ENCODE measurements around the gene MYOZ3. TPM values are rescaled to one million over a fixed set of nuclear protein-coding genes. Genes with fewer than 3 reads are reported as not detected.

Gene MYOZ3
- total RNA-seq, 2 donors from 2014 or later: 0.09 to 0.49 TPM

- Mint-ChIP-seq H3K9me3 (no peaks in the 10 kb centered on the region), H3K36me3 (no peaks in the 10 kb centered on the region), H3K27ac (no peak overlapping the region)
- DNase-seq (ENCODE audit: low spot score in 2 of 2) (no peak), ATAC-seq (no peak)
Observed at GRCh38 chr5:150662731-150663516, 1.9 kb downstream of the MYOZ3 start.

DNA sequence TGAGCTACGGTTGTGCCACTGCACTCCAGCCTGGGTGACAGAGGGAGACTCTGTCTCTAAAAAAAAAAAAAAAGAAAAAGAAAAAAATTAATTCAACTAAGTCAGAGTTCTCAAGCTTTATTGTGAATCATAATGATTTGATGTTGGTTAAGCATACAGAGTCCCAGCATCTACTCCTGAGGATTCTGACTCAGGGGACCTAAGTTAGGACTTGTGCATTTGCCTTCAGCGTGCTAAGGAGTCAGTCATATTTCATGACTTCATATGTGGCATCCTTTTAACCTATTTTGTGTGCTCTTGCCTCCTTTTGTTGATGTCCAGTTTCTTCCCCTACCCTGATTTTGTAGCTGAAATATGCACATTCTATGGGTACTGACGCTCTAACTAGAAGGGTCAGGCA lies 2.9 kb downstream of the MYOZ3 start:
- no peaks in the 10 kb centered on the region for H3K36me3 Mint-ChIP-seq
- DNase-seq (ENCODE audit: low spot score in 2 of 2) (no peak), ATAC-seq (no peak)
- H3K9me3 Mint-ChIP-seq: no peaks in the 10 kb centered on the region
- no peak overlapping the region for H3K27ac Mint-ChIP-seq

GRCh38 chr5:150665044-150665443 lies 4.0 kb downstream of the MYOZ3 start:
- Mint-ChIP-seq H3K9me3 (no peaks in the 10 kb centered on the region), H3K27ac (no peak overlapping the region)

DNA sequence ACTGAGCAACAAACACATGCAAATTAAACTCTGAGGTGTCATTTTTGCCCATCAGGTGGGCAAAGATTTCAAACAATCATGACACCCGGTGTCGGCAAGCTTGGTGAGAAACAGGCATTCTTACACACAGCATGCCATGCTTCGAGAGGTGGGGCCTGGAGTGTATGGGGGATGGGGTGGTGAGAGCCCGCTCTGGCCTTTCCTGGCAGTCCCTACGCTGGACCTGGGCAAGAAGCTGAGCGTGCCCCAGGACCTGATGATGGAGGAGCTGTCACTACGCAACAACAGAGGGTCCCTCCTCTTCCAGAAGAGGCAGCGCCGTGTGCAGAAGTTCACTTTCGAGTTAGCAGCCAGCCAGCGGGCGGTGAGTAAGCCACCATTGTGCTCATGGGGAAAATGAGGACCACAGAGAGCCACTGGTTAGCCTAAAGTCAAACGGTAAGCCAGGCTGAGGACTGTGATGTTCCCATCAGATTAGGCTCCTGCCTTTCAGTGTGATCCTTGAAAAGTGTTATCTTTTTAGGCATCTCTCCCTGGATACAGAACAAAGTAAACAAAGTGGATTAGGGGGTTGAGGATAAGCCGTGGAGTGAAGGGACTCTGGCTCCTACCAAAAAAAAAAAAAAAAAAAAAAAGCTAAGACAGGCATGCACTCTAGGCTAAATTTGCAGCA lies 9.4 kb downstream of the MYOZ3 start:
- Mint-ChIP-seq H3K9me3 (no peaks in the 10 kb centered on the region), H3K36me3 (no peaks in the 10 kb centered on the region), H3K27ac (no peak overlapping the region)
- ATAC-seq (no peak), DNase-seq (ENCODE audit: low spot score in 2 of 2) (no peak)

More at GRCh38 chr5:150665044-150665443, 4.0 kb downstream of the MYOZ3 start:
- H3K36me3 Mint-ChIP-seq: no peaks in the 10 kb centered on the region
- DNase-seq (ENCODE audit: low spot score in 2 of 2): no peak
- no peak for ATAC-seq

GRCh38 chr5:150670948-150671310 lies 9.9 kb downstream of the MYOZ3 start:
- Mint-ChIP-seq H3K27ac (no peak overlapping the region), H3K9me3 (no peaks in the 10 kb centered on the region), H3K36me3 (no peaks in the 10 kb centered on the region)
- ATAC-seq (no peak), DNase-seq (ENCODE audit: low spot score in 2 of 2) (no peak)

DNA sequence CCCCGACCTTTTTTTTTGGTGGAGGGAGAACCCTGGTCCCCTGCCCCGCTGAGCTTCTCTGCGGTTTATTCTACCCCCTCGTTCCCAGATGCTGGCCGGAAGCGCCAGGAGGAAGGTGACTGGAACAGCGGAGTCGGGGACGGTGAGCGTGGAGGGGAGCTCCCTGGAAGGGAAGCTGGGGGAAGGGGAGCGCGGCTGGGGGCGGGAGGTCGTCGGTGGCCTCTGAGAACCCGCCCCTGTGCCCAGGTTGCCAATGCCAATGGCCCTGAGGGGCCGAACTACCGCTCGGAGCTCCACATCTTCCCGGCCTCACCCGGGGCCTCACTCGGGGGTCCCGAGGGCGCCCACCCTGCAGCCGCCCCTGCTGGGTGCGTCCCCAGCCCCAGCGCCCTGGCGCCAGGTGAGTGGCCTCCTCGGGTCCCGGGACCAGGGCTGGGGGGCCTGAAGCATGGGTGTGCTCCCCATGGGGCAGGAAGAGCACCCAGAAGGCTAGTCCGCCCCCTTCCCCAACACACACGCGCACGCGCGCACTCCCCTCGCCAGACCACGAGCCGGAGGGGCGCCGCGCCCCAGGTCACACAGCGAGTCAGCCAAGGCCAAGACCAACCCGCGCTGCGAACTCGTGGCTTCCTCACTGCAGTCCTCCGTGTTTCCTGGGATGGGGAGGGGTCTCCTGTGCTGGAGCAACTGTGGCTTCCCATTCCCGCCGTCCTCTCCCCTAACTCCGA lies 10.6 kb downstream of the MYOZ3 start:
- H3K27ac Mint-ChIP-seq: no peak overlapping the region
- ATAC-seq: peak; percentile 61 to 68
- H3K9me3 Mint-ChIP-seq: no peaks in the 10 kb centered on the region
- peak in 1 of 2 donors; percentile 25 for DNase-seq (ENCODE audit: low spot score in 2 of 2)
- no peaks in the 10 kb centered on the region for H3K36me3 Mint-ChIP-seq

DNA sequence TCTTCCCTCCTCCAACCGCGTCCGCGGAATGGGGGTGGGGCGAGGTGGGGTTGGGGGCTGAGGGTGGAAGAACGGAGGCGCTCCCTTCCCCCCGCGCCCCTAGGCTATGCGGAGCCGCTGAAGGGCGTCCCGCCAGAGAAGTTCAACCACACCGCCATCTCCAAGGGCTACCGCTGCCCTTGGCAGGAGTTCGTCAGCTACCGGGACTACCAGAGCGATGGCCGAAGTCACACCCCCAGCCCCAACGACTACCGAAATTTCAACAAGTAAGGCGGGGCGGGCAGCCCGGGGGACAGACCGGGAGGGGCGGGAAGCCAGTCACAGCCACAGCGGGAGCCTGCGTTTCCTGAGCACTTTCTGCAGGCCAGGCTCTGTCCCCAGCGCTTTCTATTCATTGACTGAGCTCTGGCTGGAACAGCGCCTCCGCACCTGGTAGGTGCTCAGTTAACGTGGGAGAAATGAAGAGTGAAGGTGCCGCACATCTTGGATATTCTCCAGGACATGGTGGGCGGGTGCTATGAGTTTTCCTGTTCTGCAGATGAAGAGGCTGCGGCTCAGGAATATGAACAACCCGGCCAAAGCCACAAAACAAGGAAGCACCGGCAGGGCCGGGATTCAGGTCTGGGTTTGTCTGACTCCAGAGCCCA lies 11.3 kb downstream of the MYOZ3 start:
- no peaks in the 10 kb centered on the region for H3K9me3 Mint-ChIP-seq

DNA sequence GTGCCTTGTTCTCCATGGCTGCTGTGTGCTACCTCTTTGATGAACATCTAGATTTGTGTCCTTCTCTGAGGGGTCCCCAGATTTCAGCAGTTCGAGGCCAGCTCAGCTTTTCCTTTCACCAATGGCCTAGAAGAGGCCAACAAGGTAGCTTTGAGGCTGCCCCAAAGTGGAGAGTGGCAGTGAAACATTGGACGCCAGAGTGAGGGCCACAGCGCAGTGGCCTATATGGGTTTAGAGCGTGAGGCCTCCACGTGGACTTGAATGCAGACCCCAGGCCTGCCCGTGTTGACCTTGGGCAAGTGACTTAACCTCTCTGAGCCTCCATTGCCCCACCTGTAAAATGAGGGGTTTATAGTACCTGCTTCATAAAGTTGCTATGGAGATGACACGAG lies 11.8 kb downstream of the MYOZ3 start:
- ATAC-seq (no peak), DNase-seq (ENCODE audit: low spot score in 2 of 2) (no peak)
- Mint-ChIP-seq H3K9me3 (no peaks in the 10 kb centered on the region), H3K27ac (no peak overlapping the region), H3K36me3 (no peaks in the 10 kb centered on the region)

More for the DNA sequence above, 11.3 kb downstream of the MYOZ3 start:
- H3K36me3 Mint-ChIP-seq: no peaks in the 10 kb centered on the region
- DNase-seq (ENCODE audit: low spot score in 2 of 2): peak in 1 of 2 donors; percentile 30
- H3K27ac Mint-ChIP-seq: no peak overlapping the region
- peak; percentile 79 to 82 for ATAC-seq

GRCh38 chr5:150674341-150674821 lies 13.3 kb downstream of the MYOZ3 start:
- ATAC-seq: no peak
- no peaks in the 10 kb centered on the region for H3K9me3 Mint-ChIP-seq

DNA sequence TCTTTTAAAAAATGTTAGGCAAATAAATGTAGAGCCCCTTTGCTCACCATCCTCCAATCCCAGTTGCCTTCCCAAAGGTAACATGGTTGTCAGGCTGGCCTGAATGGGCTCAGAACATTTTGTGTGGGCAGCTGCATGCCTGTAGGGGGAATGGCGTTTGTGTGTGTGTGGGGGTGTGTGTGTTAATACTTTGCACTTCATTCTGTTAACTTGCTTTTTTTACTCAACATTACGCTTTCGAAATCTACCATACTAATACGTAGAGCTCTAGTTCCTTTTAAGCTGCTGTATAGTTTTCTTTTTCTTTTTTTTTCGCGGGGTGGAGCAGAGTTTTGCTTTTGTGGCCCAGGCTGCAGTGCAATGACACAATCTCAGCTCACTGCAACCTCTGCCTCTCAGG lies 14.0 kb downstream of the MYOZ3 start:
- no peaks in the 10 kb centered on the region for H3K9me3 Mint-ChIP-seq
- no peak for DNase-seq (ENCODE audit: low spot score in 2 of 2)
- H3K27ac Mint-ChIP-seq: no peak overlapping the region
- no peak for ATAC-seq
- no peaks in the 10 kb centered on the region for H3K36me3 Mint-ChIP-seq

More at GRCh38 chr5:150674341-150674821, 13.3 kb downstream of the MYOZ3 start:
- no peak for DNase-seq (ENCODE audit: low spot score in 2 of 2)
- H3K27ac Mint-ChIP-seq: no peak overlapping the region
- H3K36me3 Mint-ChIP-seq: no peaks in the 10 kb centered on the region

DNA sequence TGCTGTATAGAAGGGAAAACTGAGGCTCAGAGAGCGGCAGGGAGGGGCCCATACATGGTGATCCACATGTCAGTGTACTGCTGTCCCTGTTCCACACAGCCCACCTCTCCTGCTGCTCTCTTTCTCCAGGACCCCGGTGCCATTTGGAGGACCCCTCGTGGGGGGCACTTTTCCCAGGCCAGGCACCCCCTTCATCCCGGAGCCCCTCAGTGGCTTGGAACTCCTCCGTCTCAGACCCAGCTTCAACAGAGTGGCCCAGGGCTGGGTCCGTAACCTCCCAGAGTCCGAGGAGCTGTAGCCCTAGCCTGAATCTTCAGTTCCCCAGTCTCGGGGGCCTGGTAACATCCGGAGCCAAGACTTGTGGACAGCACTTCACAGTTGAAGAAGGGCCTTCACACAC lies 15.5 kb downstream of the MYOZ3 start:
- H3K9me3 Mint-ChIP-seq: no peaks in the 10 kb centered on the region
- DNase-seq (ENCODE audit: low spot score in 2 of 2) (no peak), ATAC-seq (no peak)
- H3K36me3 Mint-ChIP-seq: no peaks in the 10 kb centered on the region
- no peak overlapping the region for H3K27ac Mint-ChIP-seq

DNA sequence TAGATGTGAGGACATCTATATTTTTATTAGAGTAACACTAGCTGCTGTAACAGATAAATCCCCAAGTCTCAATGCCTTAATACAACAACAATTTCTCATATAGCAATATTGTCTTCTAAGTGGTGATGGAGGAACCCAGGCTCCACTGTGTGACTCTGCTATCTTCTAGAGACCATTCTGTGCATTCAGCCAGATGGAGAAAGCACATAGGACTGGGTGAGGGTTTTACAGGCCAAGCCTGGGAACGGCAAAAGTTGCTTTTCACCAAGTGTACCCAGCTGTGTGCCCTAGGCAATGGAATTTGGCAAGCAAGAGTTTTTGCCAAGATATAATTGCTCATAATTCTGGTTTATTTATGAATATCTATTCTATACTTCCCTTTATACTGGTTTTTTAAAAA lies 28.1 kb downstream of the MYOZ3 start:
- Mint-ChIP-seq H3K9me3 (no peaks in the 10 kb centered on the region), H3K36me3 (peaks cover 6 to 22% of the 10 kb centered on the region in 2 donors), H3K27ac (no peak overlapping the region)
- DNase-seq (ENCODE audit: low spot score in 2 of 2) (no peak), ATAC-seq (peak in 1 of 2 donors; percentile 10)

- ATAC-seq: no peak
- no peaks in the 10 kb centered on the region for H3K9me3 Mint-ChIP-seq
- peak overlapping the region in 1 of 2 donors; percentile 72 for H3K27ac Mint-ChIP-seq
- DNase-seq (ENCODE audit: low spot score in 2 of 2): no peak
- peaks cover 6 to 31% of the 10 kb centered on the region in 2 donors for H3K36me3 Mint-ChIP-seq
Observed at GRCh38 chr5:150690760-150691159, 29.7 kb downstream of the MYOZ3 start.

DNA sequence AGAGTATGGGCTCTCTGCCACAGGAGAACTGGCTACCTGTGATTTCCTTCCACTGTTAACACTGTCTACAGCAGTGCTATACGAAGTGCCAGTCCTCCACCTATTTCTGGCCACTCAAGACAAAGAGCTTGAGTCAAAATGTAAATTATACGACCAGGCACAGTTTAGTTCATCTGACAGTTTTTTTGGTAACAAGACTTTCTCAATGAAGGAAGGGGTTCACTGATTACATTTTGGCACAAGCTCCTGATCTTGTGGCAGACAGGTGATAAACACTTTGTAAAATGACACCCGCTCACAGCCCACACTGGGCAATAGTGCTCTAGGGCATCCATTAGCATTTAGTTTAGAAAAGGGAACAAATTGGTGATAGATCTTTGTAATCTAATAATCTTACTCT lies 31.2 kb downstream of the MYOZ3 start:
- ATAC-seq (no peak), DNase-seq (ENCODE audit: low spot score in 2 of 2) (no peak)
- no peaks in the 10 kb centered on the region for H3K9me3 Mint-ChIP-seq
- H3K27ac Mint-ChIP-seq: peak overlapping the region in 1 of 2 donors; percentile 15
- peaks cover 11 to 31% of the 10 kb centered on the region in 2 donors for H3K36me3 Mint-ChIP-seq

DNA sequence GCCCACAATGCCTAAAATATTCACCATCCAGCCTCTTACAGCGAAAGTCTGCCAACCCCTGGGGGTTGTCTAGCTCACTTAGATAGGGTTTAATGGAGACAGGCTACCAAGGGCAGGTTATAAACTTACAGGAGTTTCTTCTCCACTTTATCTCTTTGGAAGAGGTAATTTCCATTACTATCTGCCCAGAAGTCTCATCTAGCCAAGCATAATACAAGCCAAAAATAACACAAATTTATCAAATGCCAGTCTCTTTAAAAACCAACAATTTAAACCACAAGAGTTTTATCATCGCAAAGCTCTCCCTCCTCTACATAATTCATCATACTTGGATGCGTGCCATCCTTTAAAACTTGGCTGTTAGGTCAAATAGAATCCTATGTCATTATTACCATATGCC lies 33.6 kb downstream of the MYOZ3 start:
- Mint-ChIP-seq H3K27ac (peak overlapping the region in 1 of 2 donors; percentile 89), H3K9me3 (no peaks in the 10 kb centered on the region), H3K36me3 (peaks cover 4 to 25% of the 10 kb centered on the region in 2 donors)
- ATAC-seq (no peak), DNase-seq (ENCODE audit: low spot score in 2 of 2) (no peak)

DNA sequence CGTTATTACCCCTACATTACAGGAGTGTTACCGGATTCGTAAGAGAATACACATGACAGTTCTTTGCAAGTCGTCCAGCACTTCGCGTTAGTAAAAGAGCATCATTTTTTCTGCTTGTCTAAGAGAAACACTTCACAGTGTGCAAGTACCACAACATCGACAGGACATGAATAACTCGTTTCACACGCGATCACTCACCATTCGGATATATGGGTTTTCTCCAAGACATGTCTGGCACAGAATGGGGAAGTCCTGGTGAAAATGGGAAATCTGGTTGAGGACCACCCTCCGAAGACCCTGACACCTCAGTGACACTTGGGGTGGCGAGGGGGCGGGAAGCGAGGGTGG lies 39.2 kb downstream of the MYOZ3 start:
- DNase-seq (ENCODE audit: low spot score in 2 of 2): no peak
- Mint-ChIP-seq H3K9me3 (no peaks in the 10 kb centered on the region), H3K36me3 (peaks cover 3 to 4% of the 10 kb centered on the region in 2 donors), H3K27ac (no peak overlapping the region)
- ATAC-seq: peak in 1 of 2 donors; percentile 28

Measured in activated naive CD4-positive, alpha-beta T cell treated with anti-CD3 and anti-CD28 coated beads, Interleukin-2, amount 50 U/mL, for 72 hours (primary cell).